GM19455 (cell line): ENCODE data around the gene ADAMTS19.
"Not testable (repeated sequence)": the region's sequence is repeated elsewhere in the genome, so short reads cannot be mapped to it uniquely, and the experiment has no call there.

ENCODE experiments used
- ATAC-seq: cut with Tn5 transposase; IDR thresholded peaks from one replicate; pipeline ENCODE4 v1.9.1; 2021; ENCODE audit not compliant: unreplicated experiment

Gene ADAMTS19

DNA sequence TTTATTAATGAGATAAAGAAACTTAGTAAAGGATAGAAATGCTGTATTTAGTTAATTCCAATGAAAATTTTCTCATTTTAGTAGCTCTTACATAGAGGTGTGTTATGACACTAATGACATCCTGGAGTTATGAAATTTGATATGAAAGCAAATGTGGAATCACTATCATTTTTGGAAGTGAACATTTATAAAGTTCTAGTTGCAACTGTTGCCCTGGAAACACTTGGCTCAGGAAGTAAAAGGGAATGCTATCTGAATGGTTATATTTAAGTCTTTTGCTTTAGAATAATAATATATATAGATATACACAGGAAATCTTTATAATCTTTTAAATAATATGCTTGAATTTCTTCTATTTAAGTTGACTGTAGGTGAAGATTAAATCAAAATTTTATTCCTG is 16.7 kb downstream of the ADAMTS19 start:
- no peak for ATAC-seq

DNA sequence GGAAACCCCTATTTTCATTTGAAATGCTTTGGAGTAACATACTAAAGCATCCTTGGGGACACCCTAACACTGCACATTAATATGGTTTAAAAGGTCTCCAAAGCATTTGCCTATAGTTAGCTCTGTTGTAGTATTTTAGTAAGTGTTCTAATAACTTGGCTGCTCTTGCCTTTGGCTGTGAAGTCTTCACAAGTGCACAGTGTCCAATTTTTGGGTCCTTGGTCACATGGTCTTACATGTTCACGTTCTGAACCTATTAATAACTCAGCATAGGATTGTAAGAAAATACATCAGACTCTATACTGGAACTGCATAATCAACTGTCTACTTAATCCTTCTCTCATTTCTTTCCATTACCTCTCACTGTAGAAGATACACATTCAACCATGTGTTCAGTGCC is 17.4 kb downstream of the ADAMTS19 start:
- ATAC-seq: no peak

DNA sequence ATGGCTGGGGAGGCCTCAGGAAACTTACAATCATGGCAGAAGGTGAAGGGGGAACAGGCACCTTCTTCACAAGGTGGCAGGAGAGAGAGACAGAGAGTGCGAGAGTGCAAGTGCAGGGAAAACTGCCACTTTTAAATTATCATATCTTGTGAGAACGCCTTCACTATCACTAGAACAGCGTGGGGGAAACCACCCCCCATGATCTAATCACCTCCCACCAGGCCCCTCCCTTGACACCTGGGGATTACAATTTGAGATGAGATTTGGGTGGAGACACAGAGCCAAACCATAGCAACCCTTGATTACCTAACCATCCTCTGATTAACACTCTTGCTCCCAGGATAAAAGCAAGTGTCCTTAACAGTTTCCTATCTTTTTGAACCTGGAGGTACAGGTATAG is 21.1 kb downstream of the ADAMTS19 start:
- no peak for ATAC-seq

DNA sequence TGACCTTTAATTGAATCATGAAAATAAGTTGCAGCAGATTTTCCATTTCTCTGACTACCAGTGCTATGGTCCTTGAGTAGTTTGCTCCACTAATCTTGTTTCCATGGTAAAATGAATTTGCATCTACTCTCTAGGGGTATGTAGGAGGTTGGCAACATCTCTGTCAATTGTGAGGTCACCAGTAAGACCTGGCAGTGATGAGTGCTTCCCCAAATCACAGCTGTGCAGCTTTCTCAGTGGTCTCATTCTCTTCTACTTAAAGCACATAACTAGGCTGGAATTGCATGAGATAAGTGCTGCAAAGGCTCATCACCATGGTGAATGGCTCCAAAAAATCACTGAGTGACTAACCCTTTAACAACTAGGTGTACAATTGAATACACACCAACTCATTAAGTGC is 36.3 kb downstream of the ADAMTS19 start:
- ATAC-seq: no peak

DNA sequence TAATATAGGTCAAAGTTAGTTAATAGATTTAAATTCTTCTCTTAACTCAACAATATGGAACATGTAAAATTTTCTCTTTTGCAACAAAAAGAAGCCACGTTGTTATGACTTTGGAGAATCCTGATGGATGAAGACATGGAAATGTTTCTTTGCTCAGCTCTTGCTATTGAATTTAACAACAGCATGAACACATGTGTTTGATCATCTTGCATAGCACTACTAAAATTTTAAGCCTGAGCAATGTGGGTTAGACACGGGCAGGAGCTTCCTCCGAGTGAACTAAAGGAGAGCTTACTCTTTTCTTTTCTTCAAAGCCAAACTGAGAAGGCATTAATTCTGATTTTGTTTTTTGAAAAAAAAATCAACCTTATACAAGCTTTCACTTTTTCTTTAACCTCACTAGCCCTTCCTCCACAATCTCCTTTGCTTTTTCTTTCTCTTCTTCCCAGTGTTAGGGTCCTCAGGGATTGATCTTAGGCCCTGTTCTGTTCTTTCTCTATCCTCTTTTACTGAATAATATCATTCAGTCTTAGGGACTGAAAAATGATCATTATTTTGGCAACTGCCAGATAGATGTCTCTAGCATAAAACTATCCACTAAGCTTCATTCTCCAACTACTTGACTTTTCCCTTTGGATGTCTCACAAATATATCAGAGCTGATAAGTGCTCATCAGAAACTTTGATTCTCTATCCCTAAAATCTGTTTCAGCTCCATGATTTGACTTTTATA is 36.9 kb downstream of the ADAMTS19 start:
- ATAC-seq: no peak

DNA sequence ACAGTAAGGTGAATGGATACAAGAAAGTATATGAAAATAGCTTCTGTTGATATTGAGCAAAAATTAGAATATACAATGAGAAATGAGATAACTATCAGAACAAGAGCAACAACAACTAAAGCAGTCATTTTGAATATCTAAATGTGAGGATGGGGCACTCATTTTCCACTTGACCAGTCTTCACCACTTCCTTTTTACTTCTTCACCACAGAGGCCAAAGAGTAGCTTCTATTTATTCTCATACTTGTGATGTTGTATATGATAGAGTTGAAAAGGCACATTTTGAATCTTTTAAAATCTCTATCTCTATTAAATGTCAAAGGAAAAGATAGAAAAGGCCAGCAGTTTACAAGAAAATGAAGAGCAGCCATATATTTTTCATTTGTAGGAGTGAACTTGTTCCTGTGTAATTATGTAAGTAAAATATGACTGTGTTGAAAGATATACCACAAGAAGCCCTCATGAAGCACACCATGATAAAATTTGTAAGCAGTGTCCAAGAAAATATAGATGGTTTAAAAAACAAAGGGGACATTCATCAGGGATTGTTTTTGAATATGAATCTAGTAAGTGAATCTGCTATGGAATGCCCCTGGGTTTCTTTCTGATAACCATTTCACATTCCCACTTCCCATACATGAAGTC is 39.2 kb downstream of the ADAMTS19 start:
- peak; percentile 46 for ATAC-seq

DNA sequence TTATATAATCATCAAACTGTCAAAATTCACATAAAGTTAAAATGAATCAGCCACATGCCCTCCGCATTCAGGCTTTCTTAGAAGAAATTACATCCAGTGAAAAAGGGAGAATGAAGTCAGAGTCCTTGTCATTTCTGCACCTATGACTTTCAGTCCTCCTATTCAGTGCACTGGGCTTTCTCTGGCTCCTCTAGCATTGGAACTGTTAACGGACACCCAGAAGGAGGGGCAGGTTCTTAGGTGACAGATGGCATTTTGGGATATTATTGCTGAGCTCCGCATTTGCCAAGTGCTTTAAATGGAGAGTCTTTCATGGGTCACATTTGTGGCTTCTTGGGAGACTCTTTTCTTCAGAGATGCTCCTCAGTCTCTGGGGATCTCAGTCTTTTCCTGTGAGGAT is 40.0 kb downstream of the ADAMTS19 start:
- ATAC-seq: no peak

DNA sequence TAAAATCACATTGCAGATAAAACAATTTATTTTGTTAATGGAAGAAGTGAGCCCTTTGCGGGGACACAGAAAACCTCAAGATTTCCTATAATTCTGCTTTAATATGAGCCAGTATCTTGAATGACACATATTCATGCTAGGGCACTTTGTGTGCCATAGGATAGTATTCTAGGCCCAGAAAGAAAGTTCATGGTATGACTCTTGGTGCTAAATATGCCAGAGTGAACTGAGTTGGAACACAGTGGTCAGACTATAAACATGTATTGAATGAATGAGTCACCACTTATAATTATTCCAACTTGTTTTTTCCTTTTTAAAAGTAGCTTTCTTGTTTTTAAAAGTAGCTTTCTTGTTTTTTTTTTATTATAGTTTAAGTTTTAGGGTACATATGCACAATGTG is 46.0 kb downstream of the ADAMTS19 start:
- no peak for ATAC-seq

DNA sequence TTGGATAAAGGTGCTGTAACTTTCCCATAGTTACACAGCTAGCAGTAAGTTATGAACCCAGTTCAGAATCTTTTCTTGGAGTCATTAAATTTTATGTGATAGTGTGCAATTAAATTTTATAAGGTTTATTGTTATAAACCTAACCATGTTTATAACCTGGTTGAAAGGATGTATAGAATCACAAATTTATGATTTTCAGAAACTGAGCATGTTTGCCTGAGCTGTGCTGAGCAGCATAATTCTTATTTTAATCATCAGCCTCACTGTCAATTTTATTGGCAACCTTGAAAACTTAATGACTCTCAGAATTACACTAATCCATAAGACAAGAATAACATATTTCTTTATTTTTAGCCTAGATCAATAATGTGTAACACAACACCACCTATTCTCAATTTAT is 46.9 kb downstream of the ADAMTS19 start:
- ATAC-seq: no peak

DNA sequence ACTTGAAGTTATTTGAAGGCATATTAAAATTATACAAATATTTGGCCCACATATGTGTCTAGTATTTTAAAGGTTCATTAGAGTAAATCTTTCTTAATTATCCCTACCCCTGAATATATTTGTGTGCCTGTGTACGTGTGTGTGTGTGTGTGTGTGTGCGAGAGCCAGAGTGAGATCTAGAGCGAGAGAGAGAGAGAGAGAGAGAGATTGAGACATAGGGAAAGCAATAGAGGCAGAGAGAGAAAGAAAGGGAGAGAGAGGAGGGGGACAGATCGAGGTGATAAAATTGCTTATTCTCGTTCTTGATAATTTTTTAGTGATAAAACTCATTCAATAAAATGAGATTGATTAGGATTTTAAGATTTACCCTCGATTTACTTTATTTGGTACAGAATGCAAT is 47.4 kb downstream of the ADAMTS19 start:
- no peak for ATAC-seq

DNA sequence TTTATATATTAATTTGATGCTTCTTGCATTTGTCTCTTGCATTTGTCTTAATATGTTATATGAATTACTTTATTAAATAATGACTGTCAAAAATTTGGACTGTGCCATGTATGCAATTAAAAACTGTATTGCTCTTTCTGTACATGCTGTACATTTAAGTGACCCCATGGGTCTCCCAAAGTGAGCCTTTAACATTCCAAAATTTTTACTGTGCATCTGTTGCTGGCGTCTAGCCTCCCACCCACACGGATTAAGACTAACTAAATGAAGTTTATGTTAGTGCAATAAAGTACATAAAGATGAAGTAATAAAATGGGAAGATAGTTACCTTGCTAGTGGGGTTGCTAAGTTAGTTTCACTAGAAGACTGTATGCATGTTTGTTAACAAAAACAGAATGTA is 48.5 kb downstream of the ADAMTS19 start:
- ATAC-seq: no peak

DNA sequence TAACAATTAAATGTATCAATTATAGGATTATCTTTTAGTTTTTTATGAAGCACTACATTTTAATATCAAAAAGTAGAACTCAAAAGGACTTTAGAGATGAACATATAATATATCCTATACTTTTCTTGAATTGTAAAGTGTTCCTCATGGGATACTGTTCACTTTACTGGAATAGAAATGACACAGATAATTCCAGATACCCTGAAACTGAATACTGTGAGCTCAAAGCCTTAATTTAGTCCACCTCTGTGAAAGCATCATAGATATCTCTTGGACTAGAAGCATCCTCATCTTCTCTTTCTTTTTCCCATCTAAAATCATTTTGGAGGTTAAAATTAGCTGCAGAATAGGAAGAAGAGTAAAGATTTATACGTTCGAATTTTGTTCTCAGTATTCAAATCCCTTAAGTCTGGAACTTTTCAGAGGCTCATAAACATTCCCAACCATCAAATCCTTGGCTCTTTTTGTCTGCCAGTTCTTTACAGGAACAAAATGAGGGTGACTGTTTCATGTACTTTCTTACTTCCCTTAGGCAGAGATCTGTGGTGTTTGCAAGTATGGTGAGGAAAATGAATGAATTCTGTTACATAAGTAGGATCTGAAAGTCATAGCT is 49.4 kb downstream of the ADAMTS19 start:
- no peak for ATAC-seq

DNA sequence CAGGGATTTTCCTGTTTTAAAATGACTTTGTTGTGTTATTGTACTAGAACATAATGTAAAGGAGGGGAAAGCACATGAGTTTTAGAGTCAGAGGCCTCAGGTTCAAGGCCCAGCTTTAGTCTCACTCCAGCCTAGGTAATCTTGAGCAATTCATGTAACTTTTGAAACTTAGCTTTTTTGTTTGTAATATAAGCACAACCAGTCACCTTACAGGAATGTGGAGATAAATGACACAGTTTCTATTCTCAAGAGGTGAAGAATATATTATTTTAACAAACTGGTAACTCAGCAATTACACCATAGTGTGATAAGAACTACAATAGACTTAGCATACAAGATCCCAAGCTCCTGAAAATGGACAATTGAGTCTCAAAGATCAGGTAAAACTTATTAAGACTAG is 51.2 kb downstream of the ADAMTS19 start:
- no peak for ATAC-seq

DNA sequence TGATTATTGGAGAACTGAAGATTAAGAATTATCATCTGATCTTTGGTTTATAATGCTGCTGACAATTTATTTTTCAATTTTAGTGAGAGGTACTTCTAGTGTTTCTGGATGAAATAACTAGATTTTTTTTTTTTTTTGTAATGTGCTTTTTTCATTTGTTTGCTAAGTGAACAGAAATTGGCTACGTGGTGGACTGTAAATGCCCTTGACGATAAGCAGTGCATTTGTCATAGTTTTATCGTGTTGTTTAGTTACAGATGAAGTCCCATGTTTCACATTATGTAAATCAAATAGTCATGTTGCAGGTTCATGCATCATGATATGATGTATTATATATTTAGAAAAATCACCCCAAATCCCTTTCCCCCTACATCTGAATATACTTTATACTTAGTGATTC is 81.0 kb downstream of the ADAMTS19 start:
- ATAC-seq: no peak

DNA sequence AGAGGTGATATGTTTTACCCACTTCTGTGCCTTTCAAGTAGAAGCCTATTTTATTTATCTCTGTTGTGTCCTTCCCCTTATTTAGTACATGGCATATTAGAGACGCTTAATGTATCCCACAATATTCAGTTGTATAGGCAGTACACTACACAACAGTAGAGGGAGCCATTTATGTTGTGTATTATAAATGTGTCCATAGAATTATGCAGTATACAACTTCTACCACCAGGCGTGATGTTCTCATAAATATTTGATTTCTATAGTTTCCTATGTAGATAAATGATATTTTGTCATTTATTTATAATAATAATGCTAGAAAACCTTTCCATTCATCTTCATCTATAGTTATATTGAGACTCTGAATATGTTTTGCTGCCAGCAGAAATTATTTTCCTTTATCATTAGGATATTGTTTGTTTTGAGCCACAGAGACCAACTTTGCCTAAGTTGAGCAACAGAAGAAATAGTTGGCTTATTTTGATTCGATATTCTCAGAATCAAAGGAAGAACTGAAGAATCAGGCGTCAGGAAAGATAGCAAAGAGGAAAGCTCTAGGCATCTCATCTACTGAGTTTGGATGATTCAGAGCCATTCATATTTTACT is 81.7 kb downstream of the ADAMTS19 start:
- no peak for ATAC-seq

DNA sequence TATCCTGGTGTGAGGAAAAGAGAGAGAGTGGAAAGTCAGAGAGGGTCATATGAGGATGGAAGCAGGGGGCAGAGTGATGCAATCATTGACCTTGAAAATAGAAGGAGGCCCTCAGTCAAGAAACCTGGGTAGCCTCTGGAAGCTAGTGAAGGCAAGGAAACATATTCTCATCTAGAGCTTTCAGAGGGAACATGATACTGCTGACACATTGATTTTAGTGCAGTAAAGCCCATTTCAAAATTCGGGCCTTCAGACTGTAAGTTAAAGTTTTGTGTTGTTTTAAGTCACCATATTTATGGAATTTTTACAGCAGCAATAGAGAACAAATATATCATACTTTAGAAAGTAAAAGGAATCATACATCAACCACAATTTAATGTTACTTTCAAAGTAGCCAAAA is 87.0 kb downstream of the ADAMTS19 start:
- no peak for ATAC-seq

DNA sequence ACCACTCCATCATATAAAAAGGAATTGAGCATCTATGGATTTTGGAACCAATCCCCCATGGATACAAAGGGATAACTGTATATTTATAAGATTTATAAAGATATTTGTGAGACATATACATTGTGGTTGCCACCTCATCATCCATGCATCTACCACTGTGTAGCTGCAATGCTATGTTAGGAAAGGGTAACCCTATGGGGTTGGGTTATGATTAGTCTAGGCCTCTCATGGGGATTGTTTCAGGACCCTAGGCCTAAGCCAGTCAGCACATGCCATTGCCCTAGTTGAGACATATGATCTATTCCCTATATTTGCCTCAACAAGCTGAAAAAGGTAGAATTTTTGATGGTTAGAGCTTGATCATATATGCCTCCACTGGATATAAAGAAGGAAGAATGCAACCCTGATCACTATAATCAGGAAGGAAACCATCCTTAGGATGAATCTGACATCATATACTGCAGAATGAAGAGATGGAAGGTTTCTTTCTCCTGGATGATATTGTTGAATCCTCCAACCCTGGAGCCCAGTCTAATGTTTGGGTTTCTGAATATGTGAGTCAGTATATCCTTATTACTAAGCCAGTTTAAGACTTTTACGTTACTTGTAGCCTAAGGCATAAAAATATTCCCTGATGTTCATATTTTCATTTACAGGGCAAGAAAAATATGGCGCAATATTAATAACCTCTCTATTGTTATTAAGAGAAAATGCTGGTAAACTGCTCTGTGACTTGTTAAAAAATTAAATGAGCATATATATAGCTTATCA is 94.2 kb downstream of the ADAMTS19 start:
- ATAC-seq: no peak

DNA sequence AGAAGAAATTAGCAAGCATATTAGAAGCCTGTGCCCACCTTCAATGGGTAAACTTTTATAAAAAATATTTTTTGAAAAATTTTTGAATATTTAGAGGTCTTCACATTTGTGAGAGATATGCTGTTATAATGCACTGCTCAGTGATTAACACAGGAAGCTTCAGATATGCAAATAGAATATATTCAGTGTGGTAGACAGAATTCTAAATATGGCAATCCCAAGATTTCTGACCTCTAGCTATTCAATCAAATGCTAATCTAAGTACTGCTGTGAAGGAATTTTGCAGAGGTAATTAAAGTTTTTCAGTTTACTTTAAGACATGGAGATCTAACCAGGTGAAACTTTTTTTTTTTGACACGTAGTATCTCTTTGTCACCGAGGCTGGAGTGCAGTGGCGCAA is 103.5 kb downstream of the ADAMTS19 start:
- no peak for ATAC-seq

DNA sequence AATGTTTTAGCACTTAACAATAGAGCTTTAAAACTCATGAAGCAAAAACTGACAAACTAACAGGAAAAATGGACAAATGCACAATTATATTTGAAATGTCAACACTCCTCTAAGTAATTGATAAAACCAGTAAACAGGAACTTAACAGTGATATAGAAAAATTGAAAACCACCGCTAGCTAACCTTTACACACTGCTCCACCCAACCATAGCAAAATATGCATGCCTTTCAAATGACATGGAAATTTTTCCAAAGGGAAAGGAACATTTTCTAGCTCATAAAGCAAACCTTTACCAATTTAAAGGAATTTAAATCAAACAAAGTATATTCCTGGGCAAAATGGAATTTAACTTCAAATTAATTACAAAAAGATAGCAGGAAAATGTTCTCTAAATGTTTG is 109.2 kb downstream of the ADAMTS19 start:
- ATAC-seq: no peak

DNA sequence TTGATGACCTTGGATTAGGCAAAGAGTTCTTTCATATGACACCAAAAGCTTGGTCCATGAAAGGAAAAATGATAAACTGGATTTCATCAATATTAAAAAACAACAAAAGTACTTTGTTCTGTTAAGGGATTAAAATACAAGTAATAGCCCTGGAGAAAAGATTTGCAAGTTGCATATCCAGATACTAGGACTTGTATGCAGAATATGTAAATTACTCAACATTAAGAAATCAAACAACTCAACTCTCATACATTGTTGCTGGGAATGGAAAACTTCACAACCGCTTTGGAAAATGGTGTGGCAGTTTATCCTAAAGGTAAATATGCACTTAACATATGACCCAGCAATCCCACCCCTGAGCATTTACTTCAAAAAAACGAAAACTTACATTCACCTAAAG is 112.0 kb downstream of the ADAMTS19 start:
- no peak for ATAC-seq

DNA sequence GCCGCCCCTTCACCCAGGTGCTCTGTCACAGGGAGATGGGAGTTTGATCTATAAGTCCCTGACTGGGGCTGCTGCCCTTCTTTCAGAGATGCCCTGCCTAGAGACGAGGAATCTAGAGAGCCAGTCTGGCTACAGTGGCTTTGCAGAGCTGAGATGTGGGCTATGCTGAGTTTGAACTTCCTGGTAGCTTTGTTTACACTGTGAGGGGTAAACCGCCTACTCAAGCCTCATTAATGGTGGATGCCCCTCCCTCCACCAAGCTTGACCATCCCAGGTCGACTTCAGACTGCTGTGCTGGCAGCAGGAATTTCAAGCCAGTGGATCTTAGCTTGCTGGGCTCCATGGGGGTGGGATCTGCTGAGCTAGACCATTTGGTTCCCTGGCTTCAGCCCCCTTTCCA is 124.4 kb downstream of the ADAMTS19 start:
- not testable (repeated sequence) for ATAC-seq
